ENCODE results near the gene TBCCD1. TPM values are rescaled to one million over a fixed set of nuclear protein-coding genes. Genes with fewer than 3 reads are reported as not detected.

The TBCCD1 gene
- total RNA-seq, 1 donor from 2014 or later: 10.3 TPM

DNA sequence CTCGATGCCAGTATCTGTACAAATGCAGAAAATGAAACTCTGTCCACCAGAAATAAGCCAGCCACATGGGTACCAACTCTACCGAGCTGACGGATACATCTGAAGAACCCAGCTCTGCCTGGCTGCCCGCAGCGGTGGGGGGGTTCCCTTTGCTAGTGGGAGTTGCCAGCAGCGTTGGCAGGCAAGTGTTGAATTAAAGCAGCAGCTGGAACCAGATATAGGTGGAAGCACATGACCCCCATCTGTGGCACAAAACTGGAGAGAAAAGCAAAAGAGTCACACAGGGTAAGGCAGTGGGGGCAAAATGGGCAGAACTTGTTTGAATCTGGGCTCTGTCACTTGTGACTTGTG is 40.9 kb downstream of the TBCCD1 start:
- no peak for DNase-seq (ENCODE audit: low read depth)
- TF ChIP-seq, protein P1, sequence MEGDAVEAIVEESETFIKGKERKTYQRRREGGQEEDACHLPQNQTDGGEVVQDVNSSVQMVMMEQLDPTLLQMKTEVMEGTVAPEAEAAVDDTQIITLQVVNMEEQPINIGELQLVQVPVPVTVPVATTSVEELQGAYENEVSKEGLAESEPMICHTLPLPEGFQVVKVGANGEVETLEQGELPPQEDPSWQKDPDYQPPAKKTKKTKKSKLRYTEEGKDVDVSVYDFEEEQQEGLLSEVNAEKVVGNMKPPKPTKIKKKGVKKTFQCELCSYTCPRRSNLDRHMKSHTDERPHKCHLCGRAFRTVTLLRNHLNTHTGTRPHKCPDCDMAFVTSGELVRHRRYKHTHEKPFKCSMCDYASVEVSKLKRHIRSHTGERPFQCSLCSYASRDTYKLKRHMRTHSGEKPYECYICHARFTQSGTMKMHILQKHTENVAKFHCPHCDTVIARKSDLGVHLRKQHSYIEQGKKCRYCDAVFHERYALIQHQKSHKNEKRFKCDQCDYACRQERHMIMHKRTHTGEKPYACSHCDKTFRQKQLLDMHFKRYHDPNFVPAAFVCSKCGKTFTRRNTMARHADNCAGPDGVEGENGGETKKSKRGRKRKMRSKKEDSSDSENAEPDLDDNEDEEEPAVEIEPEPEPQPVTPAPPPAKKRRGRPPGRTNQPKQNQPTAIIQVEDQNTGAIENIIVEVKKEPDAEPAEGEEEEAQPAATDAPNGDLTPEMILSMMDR (IDR thresholded peaks at IDR 0.05; ENCODE audit: insufficient read depth, low read length, poor library complexity, severe bottlenecking): no peak

DNA sequence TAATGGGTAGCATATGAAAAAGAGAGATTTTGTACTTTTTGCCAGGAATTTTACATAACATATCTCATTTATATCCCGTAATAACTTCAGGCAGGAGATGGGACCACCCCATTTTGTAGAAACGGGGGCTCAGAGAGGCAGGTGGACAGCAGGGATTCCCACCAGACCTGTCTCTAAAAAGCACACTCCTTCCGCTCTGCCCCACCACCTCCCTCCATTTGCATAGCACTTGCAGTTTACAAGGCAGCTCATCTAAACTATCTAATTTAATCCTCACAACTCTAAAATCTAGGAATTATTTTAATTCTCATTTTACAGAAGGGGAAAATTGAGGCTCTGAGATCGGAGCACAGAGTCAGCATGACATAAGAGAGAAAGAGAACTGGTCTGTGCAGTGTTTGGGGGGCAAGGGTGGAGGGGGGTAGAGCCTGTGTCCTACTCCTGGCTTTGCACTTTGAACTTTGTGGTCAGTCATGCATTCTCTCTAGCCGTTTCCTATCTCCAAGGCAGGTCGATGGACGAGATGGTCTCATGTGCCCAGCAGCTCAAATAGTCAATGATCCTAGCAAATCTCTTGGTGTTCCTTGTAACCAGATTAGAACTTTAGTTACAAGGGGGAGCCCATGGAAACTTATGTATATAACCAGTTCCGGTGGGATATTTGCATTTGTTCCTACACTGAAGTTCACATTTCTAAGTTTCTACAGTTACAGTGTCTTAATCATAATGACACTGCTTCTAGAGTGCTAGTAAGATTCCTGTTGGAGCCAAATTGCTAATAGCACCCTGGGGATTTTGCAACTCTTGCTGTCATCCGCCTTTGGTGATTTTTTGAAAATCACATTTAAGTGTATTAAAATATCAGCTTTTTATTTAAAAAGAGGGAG is 41.5 kb downstream of the TBCCD1 start:
- Histone ChIP-seq H3K4me3 (ENCODE audit: low read depth, low read length) (no peak overlapping the region), H3K36me3 (ENCODE audit: control insufficient read depth, insufficient read depth, low read length) (no peaks in the 10 kb centered on the region), H3K27me3 (ENCODE audit: control insufficient read depth, insufficient read depth, low read length) (no peaks in the 10 kb centered on the region)
- DNase-seq (ENCODE audit: low read depth): no peak
- TF ChIP-seq, protein P1 (IDR thresholded peaks at IDR 0.05; ENCODE audit: insufficient read depth, low read length, poor library complexity, severe bottlenecking): no peak

More for the DNA sequence above, 40.9 kb downstream of the TBCCD1 start:
- no peak overlapping the region for H3K4me3 ChIP-seq (ENCODE audit: low read depth, low read length)
- no peaks in the 10 kb centered on the region for H3K27me3 ChIP-seq (ENCODE audit: control insufficient read depth, insufficient read depth, low read length)
- no peaks in the 10 kb centered on the region for H3K36me3 ChIP-seq (ENCODE audit: control insufficient read depth, insufficient read depth, low read length)

DNA sequence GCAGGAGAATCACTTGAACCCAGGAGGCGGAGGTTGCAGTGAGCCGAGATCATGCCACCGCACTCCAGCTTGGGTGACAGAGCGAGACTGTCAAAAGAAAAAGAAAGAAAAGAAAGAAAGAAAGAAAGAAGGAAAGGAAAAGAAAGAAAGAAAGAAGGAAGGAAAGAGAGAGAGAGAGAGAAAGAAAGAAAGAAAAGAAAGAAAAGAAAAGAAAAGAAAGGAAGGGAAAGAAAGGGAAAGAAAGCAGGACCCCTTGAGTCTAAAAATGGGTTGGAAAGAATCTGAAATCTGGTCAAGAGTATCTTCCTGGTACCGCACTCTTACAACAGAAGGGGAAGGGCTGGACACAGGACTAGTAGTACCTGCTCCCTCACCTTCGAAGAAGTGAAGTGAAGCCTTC is 42.5 kb downstream of the TBCCD1 start:
- TF ChIP-seq, protein P1 (IDR thresholded peaks at IDR 0.05; ENCODE audit: insufficient read depth, low read length, poor library complexity, severe bottlenecking): no peak
- Histone ChIP-seq H3K27me3 (ENCODE audit: control insufficient read depth, insufficient read depth, low read length) (no peaks in the 10 kb centered on the region), H3K36me3 (ENCODE audit: control insufficient read depth, insufficient read depth, low read length) (no peaks in the 10 kb centered on the region), H3K4me3 (ENCODE audit: low read depth, low read length) (no peak overlapping the region)
- no peak for DNase-seq (ENCODE audit: low read depth)

DNA sequence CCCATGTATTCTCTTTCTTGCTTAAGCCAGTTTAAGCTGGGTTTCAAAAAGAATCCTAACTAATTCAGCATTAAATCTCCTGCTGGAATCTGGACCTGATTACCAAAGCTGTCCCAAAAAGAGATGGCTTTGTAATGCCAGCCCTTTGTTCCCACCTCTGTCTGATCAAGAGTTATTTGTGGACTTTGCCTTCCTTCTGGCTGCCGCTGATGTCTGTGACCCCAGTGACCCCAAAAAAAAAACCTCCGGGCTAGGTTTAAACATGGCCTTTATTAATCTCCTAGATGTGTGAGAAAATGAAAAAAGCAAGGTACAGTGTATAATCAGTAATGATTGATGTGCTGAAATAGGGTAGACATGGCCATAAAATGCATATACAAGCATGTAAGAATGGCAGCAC is 43.7 kb downstream of the TBCCD1 start:
- no peak for DNase-seq (ENCODE audit: low read depth)
- Histone ChIP-seq H3K4me3 (ENCODE audit: low read depth, low read length) (no peak overlapping the region), H3K27me3 (ENCODE audit: control insufficient read depth, insufficient read depth, low read length) (peaks cover 2% of the 10 kb centered on the region), H3K36me3 (ENCODE audit: control insufficient read depth, insufficient read depth, low read length) (no peaks in the 10 kb centered on the region)
- TF ChIP-seq, protein P1 (IDR thresholded peaks at IDR 0.05; ENCODE audit: insufficient read depth, low read length, poor library complexity, severe bottlenecking): no peak

DNA sequence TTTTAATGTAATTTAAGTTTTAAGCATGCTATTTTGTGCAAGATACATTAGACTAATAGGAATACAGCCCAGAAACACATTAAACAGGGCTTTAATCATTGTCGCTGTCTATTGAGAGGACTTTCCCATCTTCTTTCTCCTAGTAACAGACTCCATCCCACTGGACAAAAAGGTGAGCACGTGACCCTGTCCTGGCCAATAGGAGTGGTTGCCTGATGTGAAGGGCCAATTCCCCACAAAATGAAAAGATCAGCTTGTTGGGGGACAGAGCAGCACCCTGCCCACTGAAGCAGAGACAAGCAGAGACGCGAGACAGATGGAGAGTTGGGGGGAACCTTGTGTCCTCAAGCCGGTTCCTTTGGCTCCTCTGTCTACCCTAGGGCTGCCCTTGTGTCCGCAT is 44.1 kb downstream of the TBCCD1 start:
- TF ChIP-seq, protein P1 (IDR thresholded peaks at IDR 0.05; ENCODE audit: insufficient read depth, low read length, poor library complexity, severe bottlenecking): no peak
- H3K4me3 ChIP-seq (ENCODE audit: low read depth, low read length): no peak overlapping the region
- DNase-seq (ENCODE audit: low read depth): no peak
- peaks cover 2% of the 10 kb centered on the region for H3K27me3 ChIP-seq (ENCODE audit: control insufficient read depth, insufficient read depth, low read length)
- no peaks in the 10 kb centered on the region for H3K36me3 ChIP-seq (ENCODE audit: control insufficient read depth, insufficient read depth, low read length)
